ENCODE results near the gene SUGT1. TPM values are rescaled to one million over a fixed set of nuclear protein-coding genes. Genes with fewer than 3 reads are reported as not detected.

SUGT1 gene
- total and polyA plus RNA-seq, 2 of the 13 experiments (the other 11 are each of a cell fraction or from before 2014, with no cell fraction given) = 23.1 to 71.2 TPM

GRCh38 chr13:52652196-52652979 lies at the start of gene SUGT1 (continued):
- TF ChIP-seq HINFP (CRISPR knock-in tag; IDR thresholded peaks at IDR 0.05; ENCODE audit: low read depth) (0 out of 2 replicates have a peak, but pooled peaks have one; percentile 3), EP300 (IDR thresholded peaks at IDR 0.05; ENCODE audit: low read depth in 2 of 2, low read length in 2 of 2) (no peak), EP300 (CRISPR knock-in tag; IDR thresholded peaks at IDR 0.05; ENCODE audit: borderline replicate concordance) (no peak; the same call in 1 of the 2 replicates), ZNF414 (CRISPR knock-in tag; IDR thresholded peaks at IDR 0.05) (peak; percentile 88; the same call in 1 of the 2 replicates), RBM22 (optimal IDR thresholded peaks at IDR 0.05; ENCODE audit: low read length) (peak; percentile 79), BRCA1 (CRISPR knock-in tag; IDR thresholded peaks at IDR 0.05) (0 out of 2 replicates have a peak, but pooled peaks have one; percentile 43), ARNT2 (CRISPR knock-in tag; IDR thresholded peaks at IDR 0.05; ENCODE audit: low read depth) (peak; percentile 74; the same call in 1 of the 2 replicates), SALL2 (CRISPR knock-in tag; IDR thresholded peaks at IDR 0.05) (peak; percentile 64; the same call in 1 of the 2 replicates), MXD3 (CRISPR knock-in tag; IDR thresholded peaks at IDR 0.05) (peak; percentile 65), ZNF543 (CRISPR knock-in tag; IDR thresholded peaks at IDR 0.05) (0 out of 2 replicates have a peak, but pooled peaks have one; percentile 76), KDM5A (IDR thresholded peaks at IDR 0.05; ENCODE audit: borderline replicate concordance, low read length) (no peak; the same call in 1 of the 2 replicates), ZNF768 (CRISPR knock-in tag; IDR thresholded peaks at IDR 0.05) (peak; percentile 52; the same call in 1 of the 2 replicates), NR2F1 (CRISPR knock-in tag; IDR thresholded peaks at IDR 0.05) (peak in 1 of 2 experiments; percentile 57; a peak in 2 of 4 replicates), ZNF770 (CRISPR knock-in tag; IDR thresholded peaks at IDR 0.05) (0 out of 2 replicates have a peak, but pooled peaks have one; percentile 16), ZNF775 (CRISPR knock-in tag; IDR thresholded peaks at IDR 0.05; ENCODE audit: borderline replicate concordance) (no peak), EZH2 (conservative IDR thresholded peaks at IDR 0.05; ENCODE audit: low read depth, low read length) (no peak), FOXM1 (CRISPR knock-in tag; IDR thresholded peaks at IDR 0.05) (no peak), KMT2B (CRISPR knock-in tag; IDR thresholded peaks at IDR 0.05) (peak; percentile 86), ZBTB7A (CRISPR knock-in tag; IDR thresholded peaks at IDR 0.05) (no peak), KDM2A (CRISPR knock-in tag; IDR thresholded peaks at IDR 0.05; ENCODE audit: borderline replicate concordance, low read depth) (peak; percentile 93), NR1H2 (CRISPR knock-in tag; IDR thresholded peaks at IDR 0.05; ENCODE audit: borderline replicate concordance, low read depth) (no peak), ZNF569 (CRISPR knock-in tag; IDR thresholded peaks at IDR 0.05; ENCODE audit: borderline replicate concordance) (no peak)
